ENCODE results near the gene SELENOM.

- TF ChIP-seq CTCF (IDR thresholded peaks at IDR 0.05; ENCODE audit: insufficient read depth, low read length, poor library complexity, severe bottlenecking) (no peak), EZH2phosphoT487 (conservative IDR thresholded peaks at IDR 0.05; ENCODE audit: low read length) (no peak)
These were observed 18.3 kb upstream of the SELENOM start for GRCh38 chr22:31125521-31126117.
